ENCODE measurements around the gene CCDC175.

DNA sequence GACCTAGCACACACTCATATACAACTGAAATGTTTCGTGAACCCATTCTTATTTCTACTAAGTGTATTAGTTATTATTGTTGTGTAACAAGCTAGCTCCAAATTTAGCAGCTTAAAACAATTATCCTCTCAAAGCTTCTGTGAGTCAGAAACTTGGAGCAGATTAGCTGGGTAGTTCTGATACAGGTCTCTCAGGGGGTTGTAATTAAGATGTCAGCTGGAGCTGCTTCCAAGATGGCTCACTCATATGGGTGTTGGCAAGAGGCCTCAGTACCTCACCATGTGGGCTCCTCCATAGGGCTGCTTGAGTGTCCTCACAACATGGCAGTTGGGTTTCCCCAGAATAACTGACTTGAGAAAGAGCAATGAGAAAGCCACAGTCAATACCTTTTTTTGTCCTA, 121.2 kb downstream of the CCDC175 start:
- TF ChIP-seq, protein P1, sequence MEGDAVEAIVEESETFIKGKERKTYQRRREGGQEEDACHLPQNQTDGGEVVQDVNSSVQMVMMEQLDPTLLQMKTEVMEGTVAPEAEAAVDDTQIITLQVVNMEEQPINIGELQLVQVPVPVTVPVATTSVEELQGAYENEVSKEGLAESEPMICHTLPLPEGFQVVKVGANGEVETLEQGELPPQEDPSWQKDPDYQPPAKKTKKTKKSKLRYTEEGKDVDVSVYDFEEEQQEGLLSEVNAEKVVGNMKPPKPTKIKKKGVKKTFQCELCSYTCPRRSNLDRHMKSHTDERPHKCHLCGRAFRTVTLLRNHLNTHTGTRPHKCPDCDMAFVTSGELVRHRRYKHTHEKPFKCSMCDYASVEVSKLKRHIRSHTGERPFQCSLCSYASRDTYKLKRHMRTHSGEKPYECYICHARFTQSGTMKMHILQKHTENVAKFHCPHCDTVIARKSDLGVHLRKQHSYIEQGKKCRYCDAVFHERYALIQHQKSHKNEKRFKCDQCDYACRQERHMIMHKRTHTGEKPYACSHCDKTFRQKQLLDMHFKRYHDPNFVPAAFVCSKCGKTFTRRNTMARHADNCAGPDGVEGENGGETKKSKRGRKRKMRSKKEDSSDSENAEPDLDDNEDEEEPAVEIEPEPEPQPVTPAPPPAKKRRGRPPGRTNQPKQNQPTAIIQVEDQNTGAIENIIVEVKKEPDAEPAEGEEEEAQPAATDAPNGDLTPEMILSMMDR (IDR thresholded peaks at IDR 0.05), result no peak
- no peak for TF ChIP-seq POLR2A (IDR thresholded peaks at IDR 0.05)

Measured in uterus (tissue), 2 donors.